Right lobe of liver (tissue), 4 donors: ENCODE measurements around the gene ANKRD11.

Source experiments
- POLR2A ChIP-seq: fragments of 450-650 bp; IDR thresholded peaks from one replicate; pipeline ENCODE4 v1.6.1; 2017; ENCODE audit warnings: antibody characterized with exemption, mild to moderate bottlenecking
- TF ChIP-seq, protein P1 (sequence below), 4 donors: fragments of 200-600 bp in 3 of 4; fragments of 450-650 bp in 1 of 4; IDR thresholded peaks; one replicate each; pipeline versions ENCODE4 v1.5.1 to v1.8.0; 2016 to 2022; ENCODE audit warnings: antibody characterized with exemption in 4 of 4, mild to moderate bottlenecking in 2 of 4
- donor health status: DM: no; HTN: no; CAD: no.
- donor health status: DM: no; HTN: no; CAD: no.
- donor health status: DM: no; HTN: yes; CAD: no.

GRCh38 chr16:89312598-89313299 lies 177.6 kb downstream of the ANKRD11 start:
- no peak for TF ChIP-seq POLR2A
- TF ChIP-seq, protein P1, sequence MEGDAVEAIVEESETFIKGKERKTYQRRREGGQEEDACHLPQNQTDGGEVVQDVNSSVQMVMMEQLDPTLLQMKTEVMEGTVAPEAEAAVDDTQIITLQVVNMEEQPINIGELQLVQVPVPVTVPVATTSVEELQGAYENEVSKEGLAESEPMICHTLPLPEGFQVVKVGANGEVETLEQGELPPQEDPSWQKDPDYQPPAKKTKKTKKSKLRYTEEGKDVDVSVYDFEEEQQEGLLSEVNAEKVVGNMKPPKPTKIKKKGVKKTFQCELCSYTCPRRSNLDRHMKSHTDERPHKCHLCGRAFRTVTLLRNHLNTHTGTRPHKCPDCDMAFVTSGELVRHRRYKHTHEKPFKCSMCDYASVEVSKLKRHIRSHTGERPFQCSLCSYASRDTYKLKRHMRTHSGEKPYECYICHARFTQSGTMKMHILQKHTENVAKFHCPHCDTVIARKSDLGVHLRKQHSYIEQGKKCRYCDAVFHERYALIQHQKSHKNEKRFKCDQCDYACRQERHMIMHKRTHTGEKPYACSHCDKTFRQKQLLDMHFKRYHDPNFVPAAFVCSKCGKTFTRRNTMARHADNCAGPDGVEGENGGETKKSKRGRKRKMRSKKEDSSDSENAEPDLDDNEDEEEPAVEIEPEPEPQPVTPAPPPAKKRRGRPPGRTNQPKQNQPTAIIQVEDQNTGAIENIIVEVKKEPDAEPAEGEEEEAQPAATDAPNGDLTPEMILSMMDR (IDR thresholded peaks at IDR 0.05) = no peak
